Erythroblast (primary cell): ENCODE data around the gene CALN1.

ENCODE experiments used
- GATA1 ChIP-seq: IDR thresholded peaks from 2 replicates; pipeline ENCODE4 v1.6.1; 2011; ENCODE audit warnings: low read depth, mild to moderate bottlenecking, control low read depth, low read length, moderate library complexity
- POLR2A ChIP-seq: IDR thresholded peaks from 2 replicates; pipeline ENCODE4 v1.6.1; 2011; ENCODE audit warnings: mild to moderate bottlenecking, low read length

DNA sequence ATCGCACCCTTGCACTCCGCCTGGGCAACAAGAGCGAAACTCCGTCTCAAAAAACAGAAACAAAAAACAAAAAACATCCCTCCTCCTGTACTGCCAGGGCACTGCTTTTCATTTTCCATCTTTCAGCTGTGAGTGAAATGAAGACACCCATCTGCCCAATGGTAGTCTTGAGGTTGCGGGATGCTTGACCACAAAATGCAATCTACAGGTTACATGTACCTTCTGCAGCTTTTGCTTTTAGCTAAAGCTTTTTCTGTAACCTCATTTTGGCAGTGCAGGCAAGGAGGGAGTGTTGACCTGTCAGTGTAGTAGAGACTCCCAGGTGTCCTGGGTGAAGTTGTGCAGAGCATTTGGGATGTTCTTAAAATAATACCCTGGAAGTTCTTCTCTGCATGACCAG lies 476.5 kb downstream of the CALN1 start:
- TF ChIP-seq POLR2A (no peak), GATA1 (no peak)
